NCI-H187 treated with DMSO at 0.1 percent for 48 hours (cell line): Measurements from ENCODE around the gene CLIP2.
"Not testable (repeated sequence)": the region's sequence is repeated elsewhere in the genome, so short reads cannot be mapped to it uniquely, and the experiment has no call there.

Experiments used
- DNase-seq: peaks from one replicate; lab custom pipeline; 2025; lab: John Stamatoyannopoulos, UW

CLIP2 gene

DNA sequence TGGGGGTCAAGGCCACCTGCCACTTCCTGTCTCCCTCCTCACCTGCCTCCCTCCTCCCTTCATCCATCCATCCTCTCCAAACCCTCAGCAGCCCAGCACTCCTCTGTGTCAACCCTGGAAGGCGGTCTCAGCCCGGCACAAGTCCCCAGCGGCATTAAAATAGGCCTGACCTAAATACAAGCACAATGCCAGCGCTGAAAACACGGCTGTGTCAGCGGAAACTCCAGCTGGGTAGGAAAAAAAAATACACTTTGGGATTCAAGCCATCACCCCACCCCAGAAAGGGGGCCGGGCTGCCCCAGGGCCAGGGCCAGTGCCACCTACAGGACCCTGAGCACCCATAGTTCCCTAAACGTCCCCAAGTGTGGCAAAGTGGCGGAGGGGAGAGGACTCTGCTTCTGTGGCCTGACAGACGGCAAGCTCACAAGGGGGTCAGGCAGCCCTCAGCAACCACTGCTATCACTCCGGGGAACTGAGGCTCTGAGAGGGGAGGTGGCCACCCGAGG lies 141.8 kb downstream of the CLIP2 start:
- DNase-seq = no peak

DNA sequence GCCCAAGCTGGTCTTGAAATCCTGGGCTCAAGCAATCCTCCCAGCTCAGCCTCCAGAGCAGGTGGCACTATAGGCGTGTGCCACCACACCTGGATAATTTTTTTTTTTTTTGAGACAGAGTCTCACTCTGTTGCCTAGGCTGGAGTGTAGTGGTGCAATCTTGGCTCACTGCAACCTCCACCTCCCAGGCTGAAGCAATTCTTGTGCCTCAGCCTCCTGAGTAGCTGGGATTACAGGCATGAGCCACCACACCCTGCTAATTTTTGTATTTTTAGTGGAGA lies 148.0 kb downstream of the CLIP2 start:
- DNase-seq = not testable (repeated sequence)

DNA sequence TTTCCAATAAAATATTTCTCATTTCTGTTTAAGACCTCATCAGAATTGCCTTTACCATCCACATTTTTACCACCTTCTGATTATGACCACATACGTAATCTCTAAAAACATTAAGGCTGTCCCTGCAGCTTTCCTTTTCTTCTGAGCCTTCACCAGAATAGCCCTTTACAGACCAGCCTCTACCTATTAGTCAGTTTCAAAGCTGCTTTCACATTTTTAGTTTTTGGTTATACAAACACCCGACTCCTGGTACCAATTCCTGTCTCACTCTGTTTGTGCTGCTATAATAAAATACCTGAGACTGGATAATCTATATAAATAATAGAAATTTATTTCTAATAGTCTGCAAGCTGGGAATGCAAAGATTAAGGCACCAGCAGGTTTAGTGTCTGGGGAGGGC lies 149.1 kb downstream of the CLIP2 start:
- no peak for DNase-seq

DNA sequence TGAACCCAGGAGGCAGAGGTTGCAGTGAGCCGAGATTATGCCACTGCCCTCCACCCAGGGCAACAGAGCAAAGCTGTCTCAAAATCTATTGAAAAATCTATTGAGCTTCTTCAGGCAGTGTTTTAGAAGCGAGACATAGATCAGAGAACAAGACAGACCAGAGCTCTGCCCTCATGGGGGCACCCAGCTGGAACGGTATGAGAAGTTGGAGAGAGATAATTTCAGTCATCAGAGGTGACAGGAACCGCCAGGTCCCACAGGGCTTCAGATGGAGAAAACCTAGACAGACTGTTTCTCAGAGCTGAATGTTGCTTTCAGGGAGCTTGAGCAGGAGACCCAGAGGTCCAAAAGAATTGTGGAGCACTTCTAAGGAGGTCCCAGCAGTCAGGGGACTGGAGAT lies 150.3 kb downstream of the CLIP2 start:
- no peak for DNase-seq

- not testable (repeated sequence) for DNase-seq
These were observed 150.9 kb downstream of the CLIP2 start for GRCh38 chr7:74440143-74440542.

- DNase-seq = no peak
These were observed 152.6 kb downstream of the CLIP2 start for GRCh38 chr7:74441801-74442200.

GRCh38 chr7:74443543-74444247 lies 154.5 kb downstream of the CLIP2 start:
- no peak for DNase-seq

GRCh38 chr7:74449144-74449543 lies 159.9 kb downstream of the CLIP2 start:
- no peak for DNase-seq

DNA sequence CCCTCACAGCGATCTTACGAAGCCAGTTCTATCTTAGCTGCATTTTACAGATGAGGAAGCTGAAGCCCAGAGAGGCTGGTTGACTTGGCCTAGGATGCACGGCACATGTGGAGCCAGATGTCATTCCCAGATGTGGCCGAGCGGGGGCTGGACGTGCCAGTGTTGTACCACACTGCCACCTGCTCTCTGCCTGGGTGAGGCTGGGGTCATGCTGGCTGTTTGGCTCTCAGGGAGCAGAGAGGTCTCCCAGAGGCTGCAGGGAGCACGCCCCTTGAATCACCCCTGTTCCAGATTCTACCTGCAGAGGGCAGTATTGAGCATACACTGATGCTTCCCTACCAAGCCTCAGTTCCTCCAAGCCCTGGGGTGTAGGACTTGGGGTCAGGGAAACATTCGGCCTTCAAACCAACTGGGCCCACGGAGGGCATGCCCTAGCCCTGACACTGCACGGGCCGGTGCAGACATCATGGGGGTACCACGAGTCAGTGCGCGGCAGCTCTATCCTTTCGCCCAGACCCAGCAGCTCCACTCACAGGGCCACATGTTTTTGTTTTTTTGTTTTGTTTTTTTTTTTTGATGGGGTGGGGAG lies 160.7 kb downstream of the CLIP2 start:
- no peak for DNase-seq

- no peak for DNase-seq
These were observed 163.6 kb downstream of the CLIP2 start for GRCh38 chr7:74452748-74453321.

DNA sequence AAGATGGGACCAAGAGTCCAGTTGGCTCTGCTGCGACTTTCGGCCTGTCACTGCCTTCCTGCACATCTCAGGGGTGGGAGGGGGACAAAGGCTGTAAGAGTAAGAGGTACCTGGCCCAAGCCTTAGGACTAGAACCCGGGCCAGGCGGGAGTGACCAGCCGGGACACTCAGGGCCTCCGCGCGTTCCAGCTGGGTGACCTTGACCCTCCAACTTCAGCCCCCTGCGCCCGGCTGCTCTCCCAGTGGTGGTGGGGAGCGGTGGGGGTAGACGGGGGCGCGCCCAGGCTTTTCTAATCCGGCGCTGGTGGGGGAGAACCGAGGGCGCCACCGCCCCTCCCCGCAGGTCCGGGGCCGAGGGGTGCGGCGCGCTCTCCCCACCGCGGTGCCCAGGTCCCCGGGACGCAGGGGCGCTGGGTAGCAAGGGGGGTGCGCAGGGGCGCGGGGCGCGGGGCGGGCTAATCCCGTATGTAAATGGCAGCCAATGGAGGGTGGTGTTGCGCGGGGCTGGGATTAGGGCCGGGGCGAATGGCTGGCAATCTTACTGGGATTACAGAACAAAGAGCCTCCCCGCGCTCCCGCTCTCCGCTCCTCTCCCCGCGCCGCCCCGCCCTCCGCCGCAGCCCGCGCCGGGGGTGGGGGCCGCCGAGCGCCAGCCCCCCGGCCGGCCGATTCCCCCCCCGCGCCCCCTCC lies 164.3 kb downstream of the CLIP2 start, which contains the start of gene GTF2IRD1:
GTF2IRD1 (plus strand) TSS at position 585 of the 690 bp plus-strand sequence. CDS start 54,175 bp downstream, outside the sequence.
- peak; percentile 14 for DNase-seq

GRCh38 chr7:74454021-74454924 lies 165.1 kb downstream of the CLIP2 start:
- DNase-seq = no peak

GRCh38 chr7:74454925-74455288 lies 165.7 kb downstream of the CLIP2 start:
- DNase-seq = no peak

- DNase-seq = no peak
These were observed 166.1 kb downstream of the CLIP2 start for GRCh38 chr7:74455291-74455804.
